ENCODE measurements around the gene SLC46A3.

DNA sequence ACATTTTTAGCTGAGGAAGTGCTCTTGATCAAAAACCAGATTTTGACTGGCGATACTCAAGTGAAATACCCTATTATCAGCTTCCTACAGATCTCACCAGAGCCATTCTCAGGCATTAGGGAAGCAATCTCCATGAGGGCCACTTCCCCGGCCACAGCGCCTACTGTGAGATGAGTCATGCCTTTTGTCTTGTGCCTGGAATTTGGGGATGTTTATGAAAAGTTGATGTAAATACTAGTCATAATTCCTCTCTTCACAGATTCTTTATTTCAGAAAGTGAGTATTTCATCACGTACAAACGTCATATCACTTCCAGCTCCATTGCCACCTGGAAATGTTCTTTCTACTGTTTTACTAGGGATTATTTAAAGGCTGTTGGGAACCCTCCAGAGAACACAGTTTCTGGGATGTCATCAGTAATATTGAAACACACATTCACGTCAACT lies 25.3 kb upstream of the SLC46A3 start:
- TF ChIP-seq, protein P1, sequence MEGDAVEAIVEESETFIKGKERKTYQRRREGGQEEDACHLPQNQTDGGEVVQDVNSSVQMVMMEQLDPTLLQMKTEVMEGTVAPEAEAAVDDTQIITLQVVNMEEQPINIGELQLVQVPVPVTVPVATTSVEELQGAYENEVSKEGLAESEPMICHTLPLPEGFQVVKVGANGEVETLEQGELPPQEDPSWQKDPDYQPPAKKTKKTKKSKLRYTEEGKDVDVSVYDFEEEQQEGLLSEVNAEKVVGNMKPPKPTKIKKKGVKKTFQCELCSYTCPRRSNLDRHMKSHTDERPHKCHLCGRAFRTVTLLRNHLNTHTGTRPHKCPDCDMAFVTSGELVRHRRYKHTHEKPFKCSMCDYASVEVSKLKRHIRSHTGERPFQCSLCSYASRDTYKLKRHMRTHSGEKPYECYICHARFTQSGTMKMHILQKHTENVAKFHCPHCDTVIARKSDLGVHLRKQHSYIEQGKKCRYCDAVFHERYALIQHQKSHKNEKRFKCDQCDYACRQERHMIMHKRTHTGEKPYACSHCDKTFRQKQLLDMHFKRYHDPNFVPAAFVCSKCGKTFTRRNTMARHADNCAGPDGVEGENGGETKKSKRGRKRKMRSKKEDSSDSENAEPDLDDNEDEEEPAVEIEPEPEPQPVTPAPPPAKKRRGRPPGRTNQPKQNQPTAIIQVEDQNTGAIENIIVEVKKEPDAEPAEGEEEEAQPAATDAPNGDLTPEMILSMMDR (conservative IDR thresholded peaks at IDR 0.05; ENCODE audit: low read length), result no peak
- no peak for TF ChIP-seq EZH2phosphoT487 (IDR thresholded peaks at IDR 0.05; ENCODE audit: borderline replicate concordance, low read depth, low read length)
